HuH-7 (cell line): ENCODE measurements around the gene MID2.
"Not testable (repeated sequence)": the region's sequence is repeated elsewhere in the genome, so short reads cannot be mapped to it uniquely, and the experiment has no call there.

Experiments used
- DNase-seq: peaks from one replicate; pipeline ENCODE4 v3.0.0; 2011; ENCODE audit warnings: low spot score

The MID2 gene

GRCh38 chrX:107840971-107841370 is 15.3 kb downstream of the MID2 start:
- DNase-seq = no peak

GRCh38 chrX:107842715-107843400 is 17.2 kb downstream of the MID2 start:
- DNase-seq = no peak

- no peak for DNase-seq
Measured at GRCh38 chrX:107845625-107846024, 20.0 kb downstream of the MID2 start.

GRCh38 chrX:107848591-107848990 is 22.9 kb downstream of the MID2 start:
- no peak for DNase-seq

GRCh38 chrX:107849747-107850421 is 24.2 kb downstream of the MID2 start:
- DNase-seq = no peak

GRCh38 chrX:107850422-107850765 is 24.7 kb downstream of the MID2 start:
- no peak for DNase-seq

- DNase-seq = no peak
Measured at GRCh38 chrX:107851215-107851614, 25.5 kb downstream of the MID2 start.

- not testable (repeated sequence) for DNase-seq
Measured at GRCh38 chrX:107851665-107852064, 26.0 kb downstream of the MID2 start.

GRCh38 chrX:107856289-107856688 is 30.6 kb downstream of the MID2 start:
- no peak for DNase-seq

GRCh38 chrX:107857041-107857440 is 31.4 kb downstream of the MID2 start:
- DNase-seq = not testable (repeated sequence)

- no peak for DNase-seq
Measured at GRCh38 chrX:107857837-107858236, 32.2 kb downstream of the MID2 start.

GRCh38 chrX:107861056-107861455 is 35.4 kb downstream of the MID2 start:
- DNase-seq = no peak

- no peak for DNase-seq
Measured at GRCh38 chrX:107871136-107871535, 45.5 kb downstream of the MID2 start.

GRCh38 chrX:107878106-107878505 is 52.4 kb downstream of the MID2 start:
- DNase-seq = no peak

- DNase-seq = no peak
Measured at GRCh38 chrX:107880054-107880610, 54.5 kb downstream of the MID2 start.

GRCh38 chrX:107894038-107894437 is 68.4 kb downstream of the MID2 start:
- DNase-seq = peak; percentile 20

GRCh38 chrX:107902721-107903120 is 77.1 kb downstream of the MID2 start:
- DNase-seq = no peak

GRCh38 chrX:107905366-107905765 is 79.7 kb downstream of the MID2 start:
- DNase-seq = no peak

GRCh38 chrX:107924136-107924746 is 98.6 kb downstream of the MID2 start:
- DNase-seq = no peak

- DNase-seq = no peak
Measured at GRCh38 chrX:107934262-107934661, 108.6 kb downstream of the MID2 start.

GRCh38 chrX:107935200-107935599 is 109.5 kb downstream of the MID2 start:
- no peak for DNase-seq

- DNase-seq = no peak
Measured at GRCh38 chrX:107935664-107936433, 110.2 kb downstream of the MID2 start.

- no peak for DNase-seq
Measured at GRCh38 chrX:107936434-107936730, 110.7 kb downstream of the MID2 start.
